Left ventricle myocardium inferior (tissue), 1 donor: ENCODE measurements around the gene MSS51. TPM values are rescaled to one million over a fixed set of nuclear protein-coding genes. Genes with fewer than 3 reads are reported as not detected.

Experiments
- DNase-seq: peaks from one replicate; pipeline ENCODE4 v3.0.0-alpha.2; 2020
- H3K27ac ChIP-seq: fragments of 200-600 bp; replicated peaks from 2 replicates; pipeline ENCODE4 v1.8.0; 2021
- H3K27me3 ChIP-seq: fragments of 200-600 bp; 2 replicates; pipeline ENCODE4 v1.8.0; 2021; ENCODE audit warnings: low read depth
- H3K36me3 ChIP-seq: fragments of 200-600 bp; 2 replicates; pipeline ENCODE4 v1.8.0; 2021
- H3K4me1 ChIP-seq: fragments of 200-600 bp; 2 replicates; pipeline ENCODE4 v1.8.0; 2021
- H3K4me3 ChIP-seq: fragments of 200-600 bp; 2 replicates; pipeline ENCODE4 v1.8.0; 2021; ENCODE audit warnings: mild to moderate bottlenecking, moderate library complexity
- H3K9me3 ChIP-seq: fragments of 200-600 bp; replicated peaks from 2 replicates; pipeline ENCODE4 v1.8.0; 2021
- CTCF ChIP-seq: fragments of 200-600 bp; IDR thresholded peaks from 2 replicates; pipeline ENCODE4 v1.8.0; 2021; ENCODE audit warnings: antibody characterized with exemption, mild to moderate bottlenecking, borderline replicate concordance
- intact Hi-C: fragments of 100-400 bp; cut with micrococcal nuclease; formaldehyde crosslinking; loops from one replicate; pipeline ENCODE4 v1.11.0; 2022
- total RNA-seq: library from RNA; stranded (reverse); fragmentation: NEBNext Ultra II Directional; extraction: Animal tissue kit (Norgen Biotek cat#: 25700); gene quantifications from one replicate; pipeline ENCODE4 v1.2.1, GENCODE V29; 2021
- donor health status: DM: no; HTN: yes; CAD: no; lungs with severe emphysema.

Gene MSS51
- total RNA-seq, 1 donor from 2014 or later, result 5.9 TPM

- peaks cover 44% of the 10 kb centered on the region for H3K4me1 ChIP-seq
- H3K9me3 ChIP-seq, result no peaks in the 10 kb centered on the region
- no peaks in the 10 kb centered on the region for H3K27me3 ChIP-seq
- no peak for DNase-seq
- intact Hi-C loops, result no loop called here
- H3K36me3 ChIP-seq, result no peaks in the 10 kb centered on the region
- H3K4me3 ChIP-seq, result peak overlapping the region; percentile 93
- H3K27ac ChIP-seq, result peak overlapping the region; percentile 95
- no peak for TF ChIP-seq CTCF
Observed at GRCh38 chr10:73414230-73414945, 19.0 kb downstream of the MSS51 start.

- H3K36me3 ChIP-seq, result no peaks in the 10 kb centered on the region
- TF ChIP-seq CTCF, result peak; percentile 57
- H3K27ac ChIP-seq, result peak within 1 kb of the TSS; percentile 95
- no peaks in the 10 kb centered on the region for H3K9me3 ChIP-seq
- DNase-seq, result peak; percentile 94
- intact Hi-C loops, result no loop called here
- H3K4me1 ChIP-seq, result peaks cover 51% of the 10 kb centered on the region
- no peaks in the 10 kb centered on the region for H3K27me3 ChIP-seq
- peak within 1 kb of the TSS; percentile 93 for H3K4me3 ChIP-seq
Observed at GRCh38 chr10:73413528-73414229, 19.7 kb downstream of the MSS51 start, which contains the start of gene ANXA7. Gene ANXA7, minus strand, starts transcription at chr10:73414058. Its CDS starts 13,202 bp downstream, at chr10:73400856.

GRCh38 chr10:73413108-73413527 lies 20.2 kb downstream of the MSS51 start:
- peak overlapping the region; percentile 93 for H3K4me3 ChIP-seq
- H3K36me3 ChIP-seq, result no peaks in the 10 kb centered on the region
- no peak for TF ChIP-seq CTCF
- H3K27me3 ChIP-seq, result no peaks in the 10 kb centered on the region
- intact Hi-C loops, result no loop called here
- H3K4me1 ChIP-seq, result peaks cover 57% of the 10 kb centered on the region
- no peak for DNase-seq
- H3K27ac ChIP-seq, result peak overlapping the region; percentile 95
- H3K9me3 ChIP-seq, result no peaks in the 10 kb centered on the region

GRCh38 chr10:73410897-73411296 lies 22.5 kb downstream of the MSS51 start:
- Histone ChIP-seq H3K27ac (no peak overlapping the region), H3K9me3 (no peaks in the 10 kb centered on the region), H3K27me3 (no peaks in the 10 kb centered on the region), H3K4me1 (peaks cover 78% of the 10 kb centered on the region), H3K36me3 (peaks cover 3% of the 10 kb centered on the region), H3K4me3 (no peak overlapping the region)
- no peak for DNase-seq
- intact Hi-C loops, result no loop called here
- no peak for TF ChIP-seq CTCF

- Histone ChIP-seq H3K9me3 (no peaks in the 10 kb centered on the region), H3K36me3 (peaks cover 3% of the 10 kb centered on the region), H3K27me3 (no peaks in the 10 kb centered on the region), H3K4me1 (peaks cover 83% of the 10 kb centered on the region), H3K27ac (no peak overlapping the region), H3K4me3 (no peak overlapping the region)
- DNase-seq, result no peak
- TF ChIP-seq CTCF, result no peak
- intact Hi-C loops, result no loop called here
Observed at GRCh38 chr10:73408978-73409521, 24.3 kb downstream of the MSS51 start.
